Panc1 (cell line): Measurements from ENCODE around the gene CR2. TPM values are rescaled to one million over a fixed set of nuclear protein-coding genes. Genes with fewer than 3 reads are reported as not detected.
A peak's percentile ranks its signal among the peaks of the same experiment; 100 is the strongest.
"Not testable (repeated sequence)": the region's sequence is repeated elsewhere in the genome, so short reads cannot be mapped to it uniquely, and the experiment has no call there.

ENCODE experiments used
- ATAC-seq: fragments of 200-7000 bp; cut with Tn5 transposase; 2 replicates; pipeline ENCODE4 v1.9.1; 2020; ENCODE audit warnings: mild to moderate bottlenecking, moderate library complexity
- BruUV-seq: library from RNA; stranded (reverse); fragments of 400-500 nt; replicated peaks from 2 replicates; lab custom pipeline; 2021; lab: Mats Ljungman, UMichigan
- CTCF ChIA-PET: fragments of 300-600 bp; sonication (Branson Sonifier 250); formaldehyde crosslinking; loops from one replicate; lab custom pipeline; 2022; ENCODE audit warnings: antibody characterized with exemption; lab: Charles Lee
- POLR2A ChIA-PET: fragments of 300-600 bp; sonication (Branson Sonifier 250); formaldehyde crosslinking; loops from one replicate; lab custom pipeline; 2022; ENCODE audit warnings: antibody characterized with exemption; lab: Charles Lee
- DNase-seq: peaks from one replicate; pipeline ENCODE4 v3.0.0-alpha.2; 2010; ENCODE audit warnings: low read depth, low spot score
- H3K27ac ChIP-seq: 2 replicates; pipeline ENCODE4 v1.5.1; 2011; ENCODE audit warnings: mild to moderate bottlenecking, low read length, inconsistent platforms
- H3K27me3 ChIP-seq: fragments of 200-500 bp; sonication (Bioruptor generic); 2 replicates; pipeline ENCODE4 v1.6.0; 2014; ENCODE audit warnings: low read length, inconsistent platforms; ENCODE audit not compliant: control insufficient read depth, insufficient read depth
- H3K36me3 ChIP-seq: fragments of 200-500 bp; sonication (Bioruptor generic); 2 replicates; pipeline ENCODE4 v1.5.1; 2014; ENCODE audit warnings: inconsistent platforms, mild to moderate bottlenecking, low read length, moderate library complexity; ENCODE audit not compliant: control insufficient read depth, insufficient read depth
- H3K4me1 ChIP-seq: 2 replicates; pipeline ENCODE4 v1.5.1; 2011; ENCODE audit warnings: inconsistent platforms, mild to moderate bottlenecking, low read length, moderate library complexity; ENCODE audit not compliant: control insufficient read depth, insufficient read depth
- H3K4me3 ChIP-seq, 2 experiments: 2 replicates each; pipeline ENCODE4 v1.5.1; 2011 to 2012; ENCODE audit warnings: low read depth in 2 of 2, low read length in 2 of 2, mild to moderate bottlenecking in 2 of 2, inconsistent platforms in 1 of 2, moderate library complexity in 1 of 2
- H3K9me3 ChIP-seq: fragments of 200-500 bp; sonication (Bioruptor generic); 2 replicates; pipeline ENCODE4 v1.5.1; 2014; ENCODE audit warnings: low read depth, mild to moderate bottlenecking, inconsistent platforms, low read length, moderate library complexity; ENCODE audit not compliant: control insufficient read depth, insufficient read depth
- CTCF ChIP-seq: fragments of 450-650 bp; IDR thresholded peaks from 2 replicates; pipeline ENCODE4 v1.5.1; 2017; ENCODE audit warnings: mild to moderate bottlenecking
- POLR2AphosphoS5 ChIP-seq: IDR thresholded peaks from 2 replicates; pipeline ENCODE4 v1.6.1; 2012; ENCODE audit warnings: mild to moderate bottlenecking, low read depth, low read length, moderate library complexity
- REST ChIP-seq, 2 experiments: IDR thresholded peaks; 2 replicates each; pipeline ENCODE4 v1.6.1; 2011 to 2012; ENCODE audit warnings: low read depth in 2 of 2, control low read depth in 1 of 2, low read length in 1 of 2, mild to moderate bottlenecking in 1 of 2, moderate library complexity in 1 of 2; ENCODE audit not compliant: insufficient read depth in 1 of 2
- SIN3A ChIP-seq: IDR thresholded peaks from 2 replicates; pipeline ENCODE4 v1.6.1; 2012; ENCODE audit warnings: low read depth, mild to moderate bottlenecking, low read length, moderate library complexity, borderline replicate concordance; ENCODE audit not compliant: insufficient read depth
- TCF7L2 ChIP-seq: IDR thresholded peaks from 2 replicates; pipeline ENCODE4 v1.6.1; 2011; ENCODE audit warnings: mild to moderate bottlenecking, low read depth, low read length, inconsistent platforms
- in situ Hi-C: cut with HindIII; loops from 2 replicates; pipeline ENCODE4 v1.10.0; 2016; ENCODE audit warnings: low sequenced_read_pairs, low pct_unique_long_range_greater_than_20kb
- intact Hi-C: fragments of 100-400 bp; cut with micrococcal nuclease; formaldehyde crosslinking; loops from one replicate; pipeline ENCODE4 v1.10.0; 2022; ENCODE audit not compliant: unreplicated experiment
- total RNA-seq: library from RNA; stranded (reverse); gene quantifications from one replicate; pipeline ENCODE4 v1.2.1, GENCODE V29; 2021; ENCODE audit not compliant: unreplicated experiment

The CR2 gene
- total RNA-seq, 1 experiment from 2014 or later = 0.08 TPM

- Histone ChIP-seq H3K27me3 (peaks cover 12% of the 10 kb centered on the region), H3K36me3 (no peaks in the 10 kb centered on the region), H3K27ac (no peak overlapping the region), H3K4me3 (no peak overlapping the region), H3K9me3 (no peaks in the 10 kb centered on the region), H3K4me1 (no peaks in the 10 kb centered on the region)
- in situ Hi-C loops (no loop called here), intact Hi-C loops (no loop called here)
- no TSS peak for BruUV-seq
- DNase-seq (no peak), ATAC-seq (no peak)
- POLR2A ChIA-PET = no interaction called here
- CTCF ChIA-PET = no interaction called here
- TF ChIP-seq TCF7L2 = no peak
- TF ChIP-seq SIN3A = no peak
- no peak for TF ChIP-seq CTCF
- no peak for TF ChIP-seq REST (IDR thresholded peaks at IDR 0.05; ENCODE audit: insufficient read depth in 1 of 2, low read depth in 2 of 2, low read length in 1 of 2)
- TF ChIP-seq POLR2AphosphoS5 = no peak
Observed at GRCh38 chr1:207494171-207494570, 40.0 kb downstream of the CR2 start.

- H3K27ac ChIP-seq, H3K9me3 ChIP-seq, BruUV-seq, CTCF ChIA-PET, H3K4me3 ChIP-seq, POLR2A ChIA-PET, in situ Hi-C loops, DNase-seq, ATAC-seq, H3K4me1 ChIP-seq, intact Hi-C loops, H3K36me3 ChIP-seq: not testable (repeated sequence)
- H3K27me3 ChIP-seq = peaks cover 12% of the 10 kb centered on the region
Observed at GRCh38 chr1:207495281-207495680, 41.2 kb downstream of the CR2 start.

- ChIA-PET CTCF (no interaction called here), POLR2A (no interaction called here)
- intact Hi-C loops = no loop called here
- ATAC-seq (peak; percentile 51), DNase-seq (no peak)
- H3K27ac ChIP-seq = no peak within 1 kb of the TSS
- no peak for TF ChIP-seq CTCF
- no peak for TF ChIP-seq TCF7L2
- no peak for TF ChIP-seq REST (IDR thresholded peaks at IDR 0.05; ENCODE audit: insufficient read depth in 1 of 2, low read depth in 2 of 2, low read length in 1 of 2)
- in situ Hi-C loops = no loop called here
- H3K27me3 ChIP-seq = peaks cover 13% of the 10 kb centered on the region
- no TSS peak for BruUV-seq
- H3K36me3 ChIP-seq = no peaks in the 10 kb centered on the region
- no peaks in the 10 kb centered on the region for H3K4me1 ChIP-seq
- no peaks in the 10 kb centered on the region for H3K9me3 ChIP-seq
- H3K4me3 ChIP-seq = peak within 1 kb of the TSS; percentile 10 to 35; a peak in 3 of 4 replicates
Observed at GRCh38 chr1:207495801-207496792, 42.0 kb downstream of the CR2 start, which contains the start of gene CR1. TSS of gene CR1 (plus strand) at chr1:207496157. CDS start at chr1:207496268, 111 bp downstream.
